HG03045 (cell line): Measurements from ENCODE around the gene PAWR.
"Not testable (repeated sequence)": the region's sequence is repeated elsewhere in the genome, so short reads cannot be mapped to it uniquely, and the experiment has no call there.

Experiments
- ATAC-seq: cut with Tn5 transposase; IDR thresholded peaks from one replicate; pipeline ENCODE4 v1.9.1; 2021; ENCODE audit warnings: mild to moderate bottlenecking, moderate library complexity; ENCODE audit not compliant: unreplicated experiment

Gene PAWR

GRCh38 chr12:79687711-79688260 lies 3.0 kb downstream of the PAWR start:
- ATAC-seq: no peak

GRCh38 chr12:79686171-79686570 lies 4.6 kb downstream of the PAWR start:
- ATAC-seq: no peak

- no peak for ATAC-seq
Observed at GRCh38 chr12:79685068-79685467, 5.7 kb downstream of the PAWR start.

- ATAC-seq: not testable (repeated sequence)
Observed at GRCh38 chr12:79684338-79684737, 6.4 kb downstream of the PAWR start.

DNA sequence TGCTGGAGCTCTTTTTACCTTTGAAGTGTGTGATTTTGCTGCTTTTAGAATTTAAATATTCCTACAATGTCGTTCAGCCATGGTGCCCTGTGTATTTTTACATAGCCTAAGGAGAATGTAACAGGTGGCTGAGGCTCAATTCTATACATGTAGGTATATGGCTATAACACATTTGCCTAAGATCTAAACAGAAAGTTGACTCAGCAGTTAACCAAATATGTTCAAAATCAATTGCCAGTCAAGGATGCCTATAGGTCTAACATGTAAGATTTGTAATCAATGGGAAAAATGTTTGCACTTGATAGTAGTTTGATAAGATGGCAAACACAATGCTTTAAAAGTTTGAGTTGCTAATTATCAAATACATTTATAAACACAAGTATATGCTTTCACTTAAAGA lies 8.2 kb downstream of the PAWR start:
- ATAC-seq: no peak

DNA sequence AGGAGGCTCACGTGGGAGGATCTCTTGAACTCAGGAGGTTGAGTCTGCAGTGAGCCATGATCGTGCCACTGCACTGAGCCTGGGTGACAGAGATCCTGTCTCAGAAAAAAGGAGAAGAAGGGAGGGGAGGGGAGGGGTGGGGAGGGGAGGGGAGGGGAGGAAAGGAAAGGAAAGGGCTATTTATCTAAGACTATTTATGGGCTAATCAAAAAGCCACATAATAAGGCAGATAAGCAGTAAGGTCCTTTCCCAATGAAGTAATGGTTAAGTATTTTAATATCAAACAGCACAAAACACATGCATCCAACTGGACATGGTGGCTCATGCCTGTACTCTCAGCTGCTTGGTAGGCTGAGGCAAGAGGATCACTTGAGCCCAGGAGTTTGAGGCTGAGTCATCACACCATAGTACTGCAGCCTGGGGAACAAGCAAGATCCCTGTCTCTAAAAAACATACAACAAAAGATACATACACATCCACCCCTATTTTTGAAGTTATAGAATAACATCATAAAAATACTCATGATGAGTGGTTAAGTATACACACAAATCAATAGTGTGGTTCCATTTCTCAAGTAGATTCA lies 9.7 kb downstream of the PAWR start:
- no peak for ATAC-seq

DNA sequence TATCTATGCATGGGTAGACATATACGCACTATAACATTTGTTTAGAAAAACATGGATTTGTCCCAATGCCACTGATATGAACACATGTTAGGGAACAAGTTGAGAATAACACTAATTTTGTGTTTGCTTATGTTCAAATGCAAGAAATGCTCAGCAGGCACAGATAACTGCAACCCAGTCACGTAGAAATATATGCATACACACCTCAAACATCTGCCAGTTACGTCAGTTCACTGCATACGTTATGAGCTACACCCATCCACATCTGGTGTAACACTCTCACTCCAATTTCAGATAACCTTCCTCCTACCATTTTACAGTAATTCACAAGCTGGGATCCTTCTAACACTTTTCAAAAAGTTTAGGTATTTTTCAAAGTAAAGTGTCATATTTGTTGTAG lies 10.7 kb downstream of the PAWR start:
- ATAC-seq: no peak

DNA sequence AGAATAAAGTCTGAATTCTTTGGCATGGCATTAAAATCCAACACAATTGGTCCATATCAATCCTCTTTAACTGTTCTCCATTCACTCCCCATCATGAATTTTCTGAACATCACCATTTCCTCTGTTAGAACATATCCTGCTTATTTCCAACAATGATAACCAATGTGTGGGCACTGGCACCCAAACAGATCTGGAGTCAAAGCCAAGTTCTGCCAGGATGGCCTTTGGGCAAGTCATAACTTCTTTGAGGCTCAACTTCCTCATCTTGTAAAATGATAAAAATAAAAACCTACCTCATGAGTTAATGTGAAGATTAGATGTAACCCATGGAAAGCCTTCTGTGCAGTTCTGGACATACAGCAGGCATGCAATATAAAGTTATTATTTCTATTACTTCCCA lies 12.5 kb downstream of the PAWR start:
- ATAC-seq: no peak

- no peak for ATAC-seq
Observed at GRCh38 chr12:79677672-79678071, 13.1 kb downstream of the PAWR start.

- ATAC-seq: no peak
Observed at GRCh38 chr12:79676579-79676978, 14.2 kb downstream of the PAWR start.

- no peak for ATAC-seq
Observed at GRCh38 chr12:79674629-79675028, 16.1 kb downstream of the PAWR start.

DNA sequence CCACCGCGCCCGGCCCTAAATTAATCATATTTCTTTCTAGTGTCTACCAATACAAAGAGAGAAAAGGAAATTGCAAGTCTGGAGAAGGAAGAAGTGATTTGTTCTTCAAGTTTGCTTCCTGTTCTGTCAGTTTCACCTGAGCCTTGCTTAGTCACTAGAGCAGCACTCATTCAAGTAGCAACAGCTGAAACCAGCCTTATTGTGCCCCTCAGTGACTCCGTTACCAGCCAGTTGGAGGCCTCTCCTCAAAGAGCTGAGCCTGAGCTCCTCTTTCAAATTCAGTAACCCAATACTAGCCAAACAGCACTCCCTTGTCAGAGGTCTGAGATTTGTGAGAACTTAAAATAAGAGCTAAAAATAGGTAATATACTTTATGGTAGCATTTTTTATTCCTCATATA lies 17.4 kb downstream of the PAWR start:
- no peak for ATAC-seq

DNA sequence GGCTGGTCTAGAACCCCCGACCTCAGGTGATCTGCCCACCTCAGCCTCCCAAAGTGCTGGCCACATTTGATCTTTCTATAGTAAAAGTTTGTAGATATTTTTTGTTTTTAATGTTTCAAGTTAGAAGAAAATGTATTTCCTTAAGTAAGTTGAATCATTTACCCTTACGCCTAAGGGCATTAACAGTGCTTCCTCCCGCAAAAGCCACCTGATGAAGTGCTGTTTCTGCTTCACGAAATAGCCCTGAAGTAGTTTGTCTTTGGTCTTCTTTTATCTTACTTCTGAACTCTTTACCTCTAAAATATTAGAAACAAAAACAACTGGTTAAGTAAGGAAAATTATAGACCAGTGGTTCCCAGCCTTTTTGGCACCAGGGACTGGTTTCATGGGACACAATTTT lies 22.7 kb downstream of the PAWR start:
- ATAC-seq: no peak

GRCh38 chr12:79665212-79665887 lies 25.4 kb downstream of the PAWR start:
- no peak for ATAC-seq

DNA sequence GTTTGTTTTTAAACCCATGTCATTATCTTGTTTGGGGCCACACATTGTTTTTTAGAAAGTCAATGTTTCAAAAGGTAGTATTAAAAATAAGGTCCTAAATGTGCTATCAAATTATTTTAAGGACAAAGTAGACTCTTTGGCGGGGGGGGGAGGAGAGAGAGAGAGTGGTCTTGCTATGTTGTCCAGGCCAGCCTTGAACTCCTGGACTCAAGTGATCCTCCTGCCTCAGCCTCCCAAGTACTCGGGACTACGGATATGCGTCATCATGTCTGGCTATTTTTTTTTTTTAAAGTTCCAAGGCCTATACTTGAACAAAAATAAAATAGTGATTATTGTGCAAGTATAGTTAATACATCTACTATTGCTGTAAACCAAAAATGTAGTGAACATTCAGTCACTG lies 26.2 kb downstream of the PAWR start:
- no peak for ATAC-seq

DNA sequence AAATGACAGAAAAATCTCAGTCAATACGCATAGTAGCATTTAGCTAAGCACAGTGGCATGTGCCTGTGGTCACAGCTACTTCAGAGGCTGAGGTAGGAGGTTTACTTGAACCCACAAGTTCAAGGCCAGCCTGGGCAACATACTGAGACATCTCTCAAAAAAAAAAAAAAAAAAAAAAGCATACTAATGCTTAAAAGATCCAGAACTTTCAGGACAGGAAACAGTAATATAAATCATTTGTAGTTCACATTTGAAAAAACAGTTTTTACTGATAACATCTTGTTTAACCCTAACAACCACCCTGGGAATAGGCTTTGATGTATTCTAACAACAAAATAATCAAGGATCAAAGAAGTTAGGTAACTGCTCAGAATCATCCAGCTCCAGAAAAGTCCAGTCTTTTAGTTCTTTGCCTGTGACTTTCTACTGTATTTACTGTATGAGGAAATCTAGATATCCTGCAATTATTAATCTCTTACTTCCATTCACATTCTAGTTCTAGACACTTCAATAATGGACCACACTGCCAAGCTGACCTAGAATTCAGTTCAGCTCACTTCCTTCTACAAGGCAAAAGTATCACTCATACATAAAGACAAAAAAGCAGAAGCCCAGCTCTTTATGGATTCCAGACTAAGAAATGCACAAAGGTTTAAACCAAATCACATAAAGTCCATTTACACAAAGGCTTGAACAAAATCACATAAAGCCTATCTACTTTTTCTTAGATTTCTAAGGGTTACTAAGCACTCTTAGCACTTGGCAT lies 28.5 kb downstream of the PAWR start:
- ATAC-seq: no peak

DNA sequence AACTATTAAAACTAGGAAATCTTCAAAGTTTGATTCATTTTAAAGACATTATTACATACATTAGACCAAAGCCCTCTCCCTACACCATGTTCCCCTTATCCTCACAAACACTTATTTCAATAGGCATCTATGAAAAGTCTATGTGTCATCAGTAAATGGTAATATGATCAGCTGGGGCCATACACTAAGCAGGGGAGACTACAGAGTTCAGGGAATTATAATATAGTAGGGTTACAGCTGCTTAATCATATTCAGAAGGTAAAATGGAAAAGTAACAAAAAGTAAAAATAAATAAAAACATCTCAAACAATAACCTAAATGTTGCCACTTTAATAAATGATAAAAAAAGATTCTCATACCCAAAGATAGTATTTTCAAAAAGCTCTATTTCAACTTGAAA lies 29.1 kb downstream of the PAWR start:
- no peak for ATAC-seq

DNA sequence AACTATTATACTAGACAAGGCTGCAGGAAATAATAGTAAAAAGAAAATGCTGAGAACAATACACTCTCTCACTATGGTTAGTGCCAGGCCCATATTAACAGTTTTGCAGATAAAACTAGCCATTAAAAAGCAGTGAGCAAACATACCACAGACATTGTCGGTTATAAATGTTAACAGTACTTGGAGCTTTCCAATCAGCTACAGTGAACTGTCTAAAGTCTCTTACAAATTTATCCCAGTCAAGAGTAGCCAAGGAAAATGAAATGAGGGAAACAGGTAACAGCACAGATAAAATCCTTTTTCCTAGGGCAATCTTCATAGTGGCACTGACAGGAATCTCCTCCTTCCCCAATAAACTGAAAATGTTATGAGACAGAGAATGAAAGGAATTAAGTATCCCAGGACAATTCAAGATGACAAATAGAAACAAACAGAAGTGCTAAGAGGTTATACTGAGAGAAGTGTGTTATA lies 30.8 kb downstream of the PAWR start:
- no peak for ATAC-seq

GRCh38 chr12:79658221-79658620 lies 32.5 kb downstream of the PAWR start:
- ATAC-seq: no peak

GRCh38 chr12:79657136-79657535 lies 33.6 kb downstream of the PAWR start:
- no peak for ATAC-seq

- ATAC-seq: no peak
Observed at GRCh38 chr12:79655036-79655435, 35.7 kb downstream of the PAWR start.

DNA sequence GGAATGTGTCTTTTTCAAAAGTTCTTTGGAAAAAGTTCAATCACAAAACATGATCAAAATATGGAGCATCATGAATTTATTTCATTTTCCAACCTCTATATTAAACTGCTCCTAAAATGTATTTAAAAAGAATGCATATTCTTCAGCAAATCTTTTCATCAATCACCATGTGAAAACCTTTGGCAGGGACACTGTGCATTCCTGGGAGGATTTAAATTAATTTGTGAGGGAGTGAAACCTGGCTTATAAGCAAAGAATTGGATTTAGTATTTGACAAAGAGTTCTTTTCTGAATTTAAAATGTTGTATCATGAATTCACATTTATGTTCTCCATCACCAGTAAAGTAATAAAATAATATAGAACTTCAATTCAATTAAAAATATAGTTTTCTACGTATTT lies 38.2 kb downstream of the PAWR start:
- ATAC-seq: no peak
